Common myeloid progenitor, CD34-positive (primary cell): ENCODE data around the gene ROR2.

Experiments
- CTCF ChIA-PET: fragments of 350-600 bp; sonication (Branson Sonifier 250); formaldehyde crosslinking; loops from one replicate; lab custom pipeline; 2021; ENCODE audit warnings: antibody characterized with exemption; lab: Charles Lee
- POLR2A ChIA-PET: fragments of 350-600 bp; sonication (Branson Sonifier 250); formaldehyde crosslinking; loops from one replicate; lab custom pipeline; 2021; ENCODE audit warnings: antibody characterized with exemption; lab: Charles Lee
- DNase-seq, 3 donors: peaks; one replicate each; pipeline versions ENCODE4 v3.0.0 to v3.0.0-alpha.2; 2013
- H3K27ac ChIP-seq, 2 experiments: 1 replicate in 1 of 2; 2 replicates in 1 of 2; pipeline ENCODE4 v1.7.0; 2013; ENCODE audit warnings: inconsistent platforms in 2 of 2, low read length in 2 of 2, mild to moderate bottlenecking in 2 of 2, low read depth in 1 of 2, moderate library complexity in 1 of 2; ENCODE audit not compliant: severe bottlenecking in 2 of 2, insufficient read depth in 1 of 2, poor library complexity in 1 of 2
- H3K27me3 ChIP-seq, 5 experiments: replicated peaks in 2 of 5; 1 replicate in 3 of 5; 2 replicates in 2 of 5; pipeline versions ENCODE4 v1.6.1 to v1.7.0; 2013; ENCODE audit warnings: low read length in 4 of 5, mild to moderate bottlenecking in 2 of 5, moderate library complexity in 2 of 5, inconsistent platforms in 1 of 5; ENCODE audit not compliant: insufficient read depth in 5 of 5, control insufficient read depth in 4 of 5
- H3K36me3 ChIP-seq, 4 experiments: 1 replicate in 2 of 4; 2 replicates in 2 of 4; pipeline versions ENCODE4 v1.6.1 to v1.7.0; 2013; ENCODE audit warnings: low read length in 3 of 4, control low read depth in 1 of 4, mild to moderate bottlenecking in 1 of 4; ENCODE audit not compliant: control insufficient read depth in 4 of 4, insufficient read depth in 4 of 4
- H3K4me1 ChIP-seq, 4 experiments: 1 replicate in 3 of 4; 2 replicates in 1 of 4; pipeline versions ENCODE4 v1.6.1 to v1.7.1; 2013; ENCODE audit warnings: low read length in 3 of 4, mild to moderate bottlenecking in 3 of 4, control low read depth in 1 of 4, inconsistent platforms in 1 of 4, moderate library complexity in 1 of 4; ENCODE audit not compliant: control insufficient read depth in 4 of 4, insufficient read depth in 4 of 4; ENCODE audit errors: control extremely low read depth in 1 of 4
- H3K4me3 ChIP-seq, 7 experiments: 1 replicate in 4 of 7; 2 replicates in 3 of 7; pipeline versions ENCODE4 v1.5.1 to v1.7.0; 2013; ENCODE audit warnings: mild to moderate bottlenecking in 7 of 7, low read length in 6 of 7, moderate library complexity in 6 of 7, inconsistent platforms in 2 of 7, low read depth in 2 of 7, control low read depth in 1 of 7; ENCODE audit not compliant: insufficient read depth in 4 of 7, control insufficient read depth in 1 of 7; ENCODE audit errors: extremely low read depth in 1 of 7
- H3K9me3 ChIP-seq, 5 experiments: 1 replicate in 4 of 5; 2 replicates in 1 of 5; pipeline versions ENCODE4 v1.6.1 to v1.7.1; 2013; ENCODE audit warnings: low read length in 4 of 5, mild to moderate bottlenecking in 2 of 5, inconsistent platforms in 1 of 5, low read depth in 1 of 5, moderate library complexity in 1 of 5; ENCODE audit not compliant: control insufficient read depth in 4 of 5, insufficient read depth in 2 of 5; ENCODE audit errors: control extremely low read depth in 1 of 5
- WGBS: methylation state at CpG from one replicate; pipeline ENCODE4 v1.1.5; 2013; ENCODE audit not compliant: insufficient coverage; 5-methylcytosine and 5-hydroxymethylcytosine counted together

Gene ROR2

GRCh38 chr9:91690540-91691249 lies 259.3 kb downstream of the ROR2 start:
- CTCF ChIA-PET = no interaction called here
- no peaks in the 10 kb centered on the region for H3K27me3 ChIP-seq
- 43% methylated on average over 3 of the region's 5 CpGs for WGBS
- H3K36me3 ChIP-seq = no peaks in the 10 kb centered on the region
- POLR2A ChIA-PET = no interaction called here
- no peaks in the 10 kb centered on the region for H3K9me3 ChIP-seq
- H3K4me1 ChIP-seq = peaks cover 0 to 9% (median 5%) of the 10 kb centered on the region in 4 experiments
- no peak overlapping the region for H3K27ac ChIP-seq
- H3K4me3 ChIP-seq = no peak overlapping the region
- DNase-seq = peak in 2 of 3 donors; percentile 60 to 71

DNA sequence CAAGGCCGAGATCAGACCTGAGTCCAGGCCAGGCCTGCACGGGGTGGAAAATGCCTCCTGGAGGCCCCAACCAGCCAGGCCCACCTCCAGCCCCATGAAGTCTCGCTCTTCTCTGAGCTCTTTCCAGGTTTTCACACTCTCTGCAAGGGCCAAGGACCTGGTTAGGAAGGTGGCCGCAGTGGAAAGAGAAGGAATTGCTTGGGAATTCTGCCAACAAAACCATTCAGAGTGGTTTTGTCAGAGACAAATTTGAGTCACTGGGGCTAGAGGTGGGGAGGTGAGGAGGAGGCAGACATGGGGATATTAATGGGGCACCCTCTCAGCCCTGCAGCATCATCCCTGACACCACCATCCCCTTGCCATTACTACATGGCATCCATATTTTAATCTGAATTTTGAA lies 261.0 kb downstream of the ROR2 start:
- no peak overlapping the region for H3K27ac ChIP-seq

GRCh38 chr9:91683269-91683668 lies 266.8 kb downstream of the ROR2 start:
- DNase-seq = no peak
- H3K4me3 ChIP-seq = no peak overlapping the region
- no peaks in the 10 kb centered on the region for H3K36me3 ChIP-seq
- ChIA-PET CTCF (interaction anchor here (1.0 to 2.5 kb wide), 5 partner anchors 9 to 769 kb away, joined by 3 to 15 read pairs (median 3); no protein-coding TSS in a partner anchor), POLR2A (no interaction called here)
- peaks cover 0 to 9% (median 2%) of the 10 kb centered on the region in 4 experiments for H3K4me1 ChIP-seq
- peaks cover 0 to 4% (median 0%) of the 10 kb centered on the region in 5 experiments for H3K27me3 ChIP-seq
- no CpG with 5 or more reads among the region's 1 CpG for WGBS
- no peaks in the 10 kb centered on the region for H3K9me3 ChIP-seq
- no peak overlapping the region for H3K27ac ChIP-seq

More for the DNA sequence above, 261.0 kb downstream of the ROR2 start:
- Histone ChIP-seq H3K9me3 (no peaks in the 10 kb centered on the region), H3K4me3 (no peak overlapping the region), H3K4me1 (peaks cover 0 to 9% (median 5%) of the 10 kb centered on the region in 4 experiments), H3K27me3 (no peaks in the 10 kb centered on the region), H3K36me3 (no peaks in the 10 kb centered on the region)
- POLR2A ChIA-PET = no interaction called here
- DNase-seq = no peak
- WGBS = 95% methylated on average over 4 of the region's 4 CpGs
- CTCF ChIA-PET = interaction anchor here (1.0 to 1.4 kb wide), 2 partner anchors 17 to 773 kb away, joined by 3 to 4 read pairs; no protein-coding TSS in a partner anchor

DNA sequence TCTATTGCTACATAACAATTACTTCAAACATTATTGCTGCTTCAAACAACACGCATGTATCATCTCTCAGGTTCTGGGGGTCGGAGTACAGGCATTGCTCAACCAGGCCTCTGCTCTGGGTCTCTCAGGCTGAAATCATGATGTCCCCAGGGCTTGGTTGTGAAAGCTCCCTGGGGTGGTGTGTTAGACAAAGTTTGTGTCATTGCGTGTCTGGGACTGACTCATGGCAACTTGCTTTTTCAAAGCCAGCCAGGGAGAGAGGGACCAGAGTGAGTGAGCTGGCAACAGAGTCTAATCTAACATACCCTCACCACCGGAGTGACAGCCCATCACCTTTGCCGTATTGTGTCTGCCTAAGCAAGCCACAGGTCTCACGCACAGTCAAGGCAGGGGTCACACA lies 267.2 kb downstream of the ROR2 start:
- no peaks in the 10 kb centered on the region for H3K9me3 ChIP-seq
- no peak overlapping the region for H3K27ac ChIP-seq
- no peak for DNase-seq
- H3K27me3 ChIP-seq = peaks cover 0 to 4% (median 0%) of the 10 kb centered on the region in 5 experiments
- no peaks in the 10 kb centered on the region for H3K36me3 ChIP-seq
- POLR2A ChIA-PET = no interaction called here
- CTCF ChIA-PET = interaction anchor here (0.7 to 2.5 kb wide), 5 partner anchors 20 to 792 kb away, joined by 3 to 15 read pairs (median 3); no protein-coding TSS in a partner anchor
- 97% methylated on average over 6 of the region's 6 CpGs for WGBS
- no peak overlapping the region for H3K4me3 ChIP-seq
- H3K4me1 ChIP-seq = peaks cover 0 to 9% (median 2%) of the 10 kb centered on the region in 4 experiments

DNA sequence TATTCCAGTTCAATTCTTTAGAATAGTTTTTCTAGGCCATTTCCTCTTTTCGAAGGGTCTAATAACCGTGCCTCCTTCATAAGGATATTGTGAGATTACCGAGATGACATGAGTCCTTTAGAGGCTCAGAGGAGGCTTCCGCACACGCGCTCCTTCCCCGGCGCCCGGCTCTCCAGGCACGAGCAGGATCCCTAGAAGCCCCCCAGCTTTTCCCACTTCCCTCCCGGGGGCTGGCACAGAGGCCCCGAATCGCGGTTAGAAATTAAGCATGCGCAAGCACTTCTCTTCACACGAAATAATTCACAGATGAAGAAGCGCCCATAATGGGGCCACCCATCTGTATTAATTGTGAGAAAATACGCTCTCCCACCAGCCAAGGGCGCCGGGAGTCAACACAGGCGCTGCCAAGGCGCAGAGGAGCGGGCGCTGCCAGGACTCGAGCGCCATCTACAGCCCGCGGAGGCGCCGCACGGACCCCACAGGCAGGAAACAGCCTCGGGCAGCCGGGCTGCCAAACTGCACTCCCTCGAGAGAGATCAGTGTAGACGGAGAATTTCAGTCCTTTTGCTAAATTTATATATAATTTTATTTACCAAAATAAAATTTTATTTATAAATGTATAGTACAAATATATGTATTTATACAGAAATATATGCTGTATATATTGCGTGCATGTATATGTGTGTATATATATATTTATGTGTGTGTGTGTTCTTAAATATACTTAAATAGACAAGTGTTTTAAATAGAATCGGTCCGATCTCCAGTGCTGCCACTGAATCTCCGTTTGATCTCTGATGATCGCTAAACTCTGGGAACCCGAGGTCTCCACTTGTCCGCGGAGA lies 268.3 kb downstream of the ROR2 start:
- H3K4me3 ChIP-seq = peak overlapping the region in 6 of 7 experiments; percentile 25 to 71 (median 50)
- no peak overlapping the region for H3K27ac ChIP-seq
- CTCF ChIA-PET = interaction anchor here (2.5 kb wide), 1 partner anchor 767 kb away, joined by 15 read pairs; no protein-coding TSS in a partner anchor
- peaks cover 0 to 4% (median 0%) of the 10 kb centered on the region in 5 experiments for H3K27me3 ChIP-seq
- H3K9me3 ChIP-seq = no peaks in the 10 kb centered on the region
- peak; percentile 76 to 87 (median 85) for DNase-seq
- peaks cover 0 to 9% (median 2%) of the 10 kb centered on the region in 4 experiments for H3K4me1 ChIP-seq
- POLR2A ChIA-PET = no interaction called here
- no peaks in the 10 kb centered on the region for H3K36me3 ChIP-seq
- 23% methylated on average over 22 of the region's 43 CpGs for WGBS

DNA sequence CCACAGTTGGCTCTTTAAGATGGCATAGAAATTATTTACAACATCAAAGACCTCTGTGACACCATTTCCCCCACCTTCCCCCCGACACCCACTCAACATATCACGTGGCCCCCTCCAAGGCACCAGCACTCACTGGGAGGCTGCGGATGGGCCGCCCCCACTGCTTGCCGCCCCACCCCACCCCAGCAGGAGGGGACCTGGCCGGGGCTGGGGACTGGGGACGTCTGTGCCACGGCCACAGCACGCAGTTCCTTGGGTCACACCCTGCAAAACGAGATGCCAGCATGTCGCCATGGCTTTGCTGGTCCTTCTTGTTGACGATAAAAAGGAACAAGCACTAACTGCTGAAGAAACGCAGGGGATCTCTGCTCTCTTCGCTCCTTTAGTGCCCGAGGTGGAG lies 269.0 kb downstream of the ROR2 start:
- peaks cover 0 to 5% (median 2%) of the 10 kb centered on the region in 4 experiments for H3K4me1 ChIP-seq

More for the DNA sequence above, 269.0 kb downstream of the ROR2 start:
- Histone ChIP-seq H3K4me3 (peak overlapping the region in 2 of 7 experiments; percentile 56 to 71), H3K9me3 (no peaks in the 10 kb centered on the region), H3K36me3 (no peaks in the 10 kb centered on the region), H3K27me3 (peaks cover 0 to 4% (median 0%) of the 10 kb centered on the region in 5 experiments), H3K27ac (no peak overlapping the region)
- POLR2A ChIA-PET = no interaction called here
- WGBS = 85% methylated on average over 13 of the region's 15 CpGs
- no peak for DNase-seq
- CTCF ChIA-PET = no interaction called here
